GM12878 (cell line): ENCODE results near the gene CCDC9B. TPM values are rescaled to one million over a fixed set of nuclear protein-coding genes. Genes with fewer than 3 reads are reported as not detected.

Experiments
- ATAC-seq: fragments of 200-7000 bp; cut with Tn5 transposase; 3 replicates; pipeline ENCODE4 v1.9.1; 2020; ENCODE audit warnings: mild to moderate bottlenecking, moderate library complexity
- BruUV-seq: library from RNA; stranded (reverse); fragments of 400-500 nt; replicated peaks from 2 replicates; lab custom pipeline; 2021; lab: Mats Ljungman, UMichigan
- CTCF ChIA-PET: fragments of 300-600 bp; sonication (Branson Sonifier 250); formaldehyde crosslinking; extraction: SDS; loops from one replicate; lab custom pipeline; 2021; ENCODE audit warnings: inconsistent platforms; lab: Yijun Ruan, JAX
- POLR2A ChIA-PET: fragments of 350-600 bp; formaldehyde crosslinking; extraction: SDS; loops from one replicate; lab custom pipeline; 2021; ENCODE audit warnings: inconsistent platforms; lab: Charles Lee
- RAD21 ChIA-PET: fragments of 300-600 bp; sonication (Branson Sonifier 250); formaldehyde crosslinking; loops from one replicate; lab custom pipeline; 2023; ENCODE audit warnings: antibody characterized with exemption; ENCODE audit not compliant: unreplicated experiment; lab: Charles Lee
- SMC1A ChIA-PET: fragments of 300-600 bp; sonication (Branson Sonifier 250); formaldehyde crosslinking; loops from one replicate; lab custom pipeline; 2023; ENCODE audit not compliant: unreplicated experiment, uncharacterized antibody; lab: Charles Lee
- DNase-seq: peaks from one replicate; pipeline ENCODE4 v3.0.0-alpha.2; 2011; ENCODE audit warnings: low read depth, low spot score
- FAIRE-seq: peaks from 3 replicates; lab custom pipeline; 2011; peaks lifted over from hg19 to GRCh38; lab: Jason Lieb, UNC
- H2AFZ ChIP-seq: 2 replicates; pipeline ENCODE4 v1.6.0; 2011; ENCODE audit warnings: low read depth, low read length, control low read depth; ENCODE audit not compliant: control insufficient read depth
- H3K27ac ChIP-seq: 2 replicates; pipeline ENCODE4 v1.5.1; 2011; ENCODE audit warnings: control low read depth; ENCODE audit not compliant: control insufficient read depth, insufficient read depth
- H3K27me3 ChIP-seq, 2 experiments: replicated peaks in 1 of 2; 2 replicates each; pipeline versions ENCODE4 v1.6.0 to v1.6.1; 2011; ENCODE audit warnings: low read length in 1 of 2; ENCODE audit not compliant: control insufficient read depth in 2 of 2, insufficient read depth in 2 of 2
- H3K36me3 ChIP-seq, 2 experiments: 2 replicates each; pipeline ENCODE4 v1.5.1; 2011; ENCODE audit warnings: low read length in 1 of 2; ENCODE audit not compliant: control insufficient read depth in 2 of 2, insufficient read depth in 2 of 2
- H3K4me1 ChIP-seq: 2 replicates; pipeline ENCODE4 v1.6.1; 2011; ENCODE audit warnings: mild to moderate bottlenecking, low read length, moderate library complexity, mixed read lengths; ENCODE audit not compliant: control insufficient read depth, insufficient read depth
- H3K4me2 ChIP-seq: 2 replicates; pipeline ENCODE4 v1.6.0; 2011; ENCODE audit warnings: control low read depth; ENCODE audit not compliant: control insufficient read depth, insufficient read depth
- H3K4me3 ChIP-seq: fragments of 200-600 bp; sonication (generic); 2 replicates; pipeline ENCODE4 v1.5.1; 2016
- H3K79me2 ChIP-seq: 2 replicates; pipeline ENCODE4 v1.6.0; 2011; ENCODE audit warnings: low read length; ENCODE audit not compliant: control insufficient read depth, insufficient read depth
- H3K9ac ChIP-seq: 2 replicates; pipeline ENCODE4 v1.8.0; 2011; ENCODE audit warnings: low read length, control low read depth, mixed read lengths; ENCODE audit not compliant: control insufficient read depth, insufficient read depth
- H3K9me3 ChIP-seq: replicated peaks from 3 replicates; pipeline ENCODE4 v1.5.1; 2011; ENCODE audit warnings: mild to moderate bottlenecking, low read length; ENCODE audit not compliant: control insufficient read depth, insufficient read depth
- H4K20me1 ChIP-seq: 2 replicates; pipeline ENCODE4 v1.6.0; 2011; ENCODE audit not compliant: control insufficient read depth, insufficient read depth
- JUNB ChIP-seq: IDR thresholded peaks from 2 replicates; pipeline ENCODE4 v1.6.1; 2016; ENCODE audit warnings: antibody characterized with exemption, mild to moderate bottlenecking
- JUND ChIP-seq: IDR thresholded peaks from 2 replicates; pipeline ENCODE4 v1.6.1; 2012; ENCODE audit warnings: low read depth, mild to moderate bottlenecking, low read length, improper control_type of control experiment, moderate library complexity
- NFYB ChIP-seq: IDR thresholded peaks from 2 replicates; pipeline ENCODE4 v1.6.1; 2011; ENCODE audit warnings: low read depth, mild to moderate bottlenecking, low read length, improper control_type of control experiment, moderate library complexity; ENCODE audit not compliant: insufficient read depth
- NRF1 ChIP-seq: conservative IDR thresholded peaks from 2 replicates; pipeline ENCODE4 v1.6.1; 2011; ENCODE audit warnings: mild to moderate bottlenecking, low read depth, low read length, improper control_type of control experiment
- PML ChIP-seq: IDR thresholded peaks from 2 replicates; pipeline ENCODE4 v1.6.1; 2012; ENCODE audit warnings: low read length, inconsistent platforms
- WGBS: methylation state at CpG from one replicate; pipeline ENCODE4 v1.1.6; 2016; ENCODE audit warnings: low lambda C conversion rate; ENCODE audit not compliant: insufficient replicate concordance, insufficient coverage; ENCODE audit errors: missing lambda C conversion rate; 5-methylcytosine and 5-hydroxymethylcytosine counted together
- in situ Hi-C: fragments of 300-500 bp; cut with MboI; formaldehyde crosslinking; loops from 9 replicates; pipeline ENCODE4 v1.14.3; 2018; ENCODE audit warnings: mixed read lengths
- intact Hi-C: fragments of 100-400 bp; cut with micrococcal nuclease; formaldehyde crosslinking; loops from one replicate; pipeline ENCODE4 v1.14.2; 2022; ENCODE audit not compliant: unreplicated experiment
- polyA plus RNA-seq, 11 experiments: library from polyadenylated mRNA; depleted of rRNA in 4 of 11; unstranded in 6 of 11; stranded (reverse) in 5 of 11; fragments of >200 nt; fragmentation: Nextera tagmentation in 4 of 11; fragmentation: Illumina TruSeq in 1 of 11; extraction: Ambion mirVana in 4 of 11; extraction: Trizol in 1 of 11; gene quantifications; 1 replicate in 1 of 11; 2 replicates in 10 of 11; pipeline versions ENCODE4 v1.2.1 to v1.2.3, GENCODE V29; 2011 to 2016; ENCODE audit warnings: inconsistent platforms in 2 of 11, missing spikeins in 2 of 11, low read depth in 1 of 11
- total RNA-seq, 4 experiments: library from RNA; depleted of rRNA in 3 of 4; stranded (reverse); fragments of >200 nt in 3 of 4; fragmentation: Illumina TruSeq in 1 of 4; extraction: Trizol in 1 of 4; gene quantifications; 2 replicates each; pipeline versions ENCODE4 v1.2.1 to v1.2.3, GENCODE V29; 2013 to 2021
- TF ChIP-seq, protein P1 (sequence below): fragments of 450-650 bp; IDR thresholded peaks from 2 replicates; pipeline ENCODE4 v1.6.1; 2017; ENCODE audit warnings: mild to moderate bottlenecking, low read depth, inconsistent platforms; ENCODE audit not compliant: poor library complexity, severe bottlenecking
- TF ChIP-seq, protein P2 (sequence below): IDR thresholded peaks from 2 replicates; pipeline ENCODE4 v1.6.1; 2012; ENCODE audit warnings: mild to moderate bottlenecking, low read depth, low read length

The CCDC9B gene
- total and polyA plus RNA-seq, 10 of the 15 experiments (the other 5 are each of a cell fraction or from before 2014, with no cell fraction given) = 0.01 to 0.08 (median 0.03) TPM; not detected in 6

DNA sequence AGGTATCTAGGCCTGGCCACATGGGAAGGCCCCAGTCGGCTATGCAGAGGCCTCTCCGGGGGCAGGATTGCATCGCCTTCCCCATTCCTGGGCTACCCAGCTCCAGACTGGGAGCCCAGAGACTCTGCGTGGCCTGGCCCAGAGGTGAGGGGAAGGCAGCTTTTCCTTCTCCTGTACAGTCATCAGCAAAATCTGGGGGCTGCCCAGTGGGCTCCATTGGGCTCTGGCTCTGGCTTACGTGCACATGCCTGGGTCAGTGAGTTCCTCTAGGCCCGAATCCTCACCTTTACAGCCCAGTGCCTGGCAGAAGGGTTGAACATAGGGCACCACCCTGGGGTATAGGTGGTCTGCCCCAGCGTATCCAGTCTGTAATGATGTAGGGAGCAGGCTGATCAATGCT, 53.9 kb downstream of the CCDC9B start:
- no peak for ATAC-seq
- Histone ChIP-seq H3K36me3 (no peaks in the 10 kb centered on the region), H3K79me2 (no peaks in the 10 kb centered on the region), H3K27ac (no peak overlapping the region), H3K4me2 (no peak overlapping the region), H3K9ac (no peak overlapping the region), H4K20me1 (no peaks in the 10 kb centered on the region), H3K9me3 (no peaks in the 10 kb centered on the region; the same call in 2 of the 3 replicates), H3K4me3 (no peak overlapping the region), H2AFZ (no peak overlapping the region), H3K4me1 (peaks cover 5% of the 10 kb centered on the region; the same call in 1 of the 2 replicates), H3K27me3 (peaks cover 3 to 9% of the 10 kb centered on the region in 2 experiments; a peak in 3 of 4 replicates)
- no peak for FAIRE-seq
- RAD21 ChIA-PET = no interaction called here
- WGBS = 32% methylated on average over 7 of the region's 7 CpGs
- DNase-seq = no peak
- CTCF ChIA-PET = no interaction called here
- BruUV-seq = no TSS peak
- SMC1A ChIA-PET = interaction anchor here (1.2 kb wide), 1 partner anchor 8 kb away, joined by 3 read pairs; no protein-coding TSS in a partner anchor
- in situ Hi-C loops = no loop called here
- intact Hi-C loops = no loop called here
- POLR2A ChIA-PET = no interaction called here
- TF ChIP-seq JUNB (no peak), JUND (no peak), NRF1 (no peak)

DNA sequence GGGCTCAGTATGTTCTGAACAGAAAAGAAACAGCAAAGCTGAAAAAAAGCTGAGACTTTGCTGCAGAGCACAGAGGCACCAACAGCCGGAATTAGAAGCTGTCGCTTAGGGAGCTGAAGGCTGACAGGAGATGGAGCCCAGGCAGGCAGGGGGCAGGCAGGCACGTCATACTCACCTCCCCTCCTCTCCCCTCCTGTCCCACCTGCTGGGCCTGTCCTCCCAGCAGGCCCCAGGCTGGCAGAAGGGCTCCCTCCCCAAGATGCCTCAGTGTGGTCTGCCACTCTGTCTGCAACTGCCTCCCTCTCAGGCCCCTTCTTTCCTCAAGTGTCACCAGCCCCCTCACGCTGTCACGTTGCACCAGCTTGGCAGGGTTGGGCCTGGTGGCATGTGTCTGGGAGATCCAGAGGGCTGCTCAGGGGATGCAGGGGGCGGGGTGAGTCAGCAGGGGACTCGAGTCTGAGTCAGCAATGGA, 54.6 kb downstream of the CCDC9B start:
- no peak overlapping the region for H3K9ac ChIP-seq
- ChIA-PET SMC1A (no interaction called here), POLR2A (no interaction called here), CTCF (interaction anchor here (0.6 to 1.8 kb wide), 5 partner anchors 11 to 134 kb away, joined by 3 to 9 read pairs (median 3); no protein-coding TSS in a partner anchor), RAD21 (interaction anchor here (1.0 kb wide), 1 partner anchor 26 kb away, joined by 3 read pairs; no protein-coding TSS in a partner anchor)
- ATAC-seq (no peak), DNase-seq (no peak), FAIRE-seq (no peak)
- peaks cover 3 to 10% of the 10 kb centered on the region in 2 experiments; a peak in 3 of 4 replicates for H3K27me3 ChIP-seq
- WGBS = 40% methylated on average over 6 of the region's 7 CpGs
- H3K9me3 ChIP-seq = no peaks in the 10 kb centered on the region; the same call in 2 of the 3 replicates
- no peaks in the 10 kb centered on the region for H3K79me2 ChIP-seq
- H3K4me1 ChIP-seq = peaks cover 5% of the 10 kb centered on the region; the same call in 1 of the 2 replicates
- no peak overlapping the region for H2AFZ ChIP-seq
- intact Hi-C loops = no loop called here
- H3K4me2 ChIP-seq = no peak overlapping the region
- no TSS peak for BruUV-seq
- H3K27ac ChIP-seq = no peak overlapping the region
- H4K20me1 ChIP-seq = no peaks in the 10 kb centered on the region; the same call in 1 of the 2 replicates
- in situ Hi-C loops = no loop called here
- H3K4me3 ChIP-seq = no peak overlapping the region
- no peaks in the 10 kb centered on the region for H3K36me3 ChIP-seq
- no peak for TF ChIP-seq NFYB
- no peak for TF ChIP-seq PML
- TF ChIP-seq, protein P1, sequence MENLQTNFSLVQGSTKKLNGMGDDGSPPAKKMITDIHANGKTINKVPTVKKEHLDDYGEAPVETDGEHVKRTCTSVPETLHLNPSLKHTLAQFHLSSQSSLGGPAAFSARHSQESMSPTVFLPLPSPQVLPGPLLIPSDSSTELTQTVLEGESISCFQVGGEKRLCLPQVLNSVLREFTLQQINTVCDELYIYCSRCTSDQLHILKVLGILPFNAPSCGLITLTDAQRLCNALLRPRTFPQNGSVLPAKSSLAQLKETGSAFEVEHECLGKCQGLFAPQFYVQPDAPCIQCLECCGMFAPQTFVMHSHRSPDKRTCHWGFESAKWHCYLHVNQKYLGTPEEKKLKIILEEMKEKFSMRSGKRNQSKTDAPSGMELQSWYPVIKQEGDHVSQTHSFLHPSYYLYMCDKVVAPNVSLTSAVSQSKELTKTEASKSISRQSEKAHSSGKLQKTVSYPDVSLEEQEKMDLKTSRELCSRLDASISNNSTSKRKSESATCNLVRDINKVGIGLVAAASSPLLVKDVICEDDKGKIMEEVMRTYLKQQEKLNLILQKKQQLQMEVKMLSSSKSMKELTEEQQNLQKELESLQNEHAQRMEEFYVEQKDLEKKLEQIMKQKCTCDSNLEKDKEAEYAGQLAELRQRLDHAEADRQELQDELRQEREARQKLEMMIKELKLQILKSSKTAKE = no peak
- TF ChIP-seq, protein P2, sequence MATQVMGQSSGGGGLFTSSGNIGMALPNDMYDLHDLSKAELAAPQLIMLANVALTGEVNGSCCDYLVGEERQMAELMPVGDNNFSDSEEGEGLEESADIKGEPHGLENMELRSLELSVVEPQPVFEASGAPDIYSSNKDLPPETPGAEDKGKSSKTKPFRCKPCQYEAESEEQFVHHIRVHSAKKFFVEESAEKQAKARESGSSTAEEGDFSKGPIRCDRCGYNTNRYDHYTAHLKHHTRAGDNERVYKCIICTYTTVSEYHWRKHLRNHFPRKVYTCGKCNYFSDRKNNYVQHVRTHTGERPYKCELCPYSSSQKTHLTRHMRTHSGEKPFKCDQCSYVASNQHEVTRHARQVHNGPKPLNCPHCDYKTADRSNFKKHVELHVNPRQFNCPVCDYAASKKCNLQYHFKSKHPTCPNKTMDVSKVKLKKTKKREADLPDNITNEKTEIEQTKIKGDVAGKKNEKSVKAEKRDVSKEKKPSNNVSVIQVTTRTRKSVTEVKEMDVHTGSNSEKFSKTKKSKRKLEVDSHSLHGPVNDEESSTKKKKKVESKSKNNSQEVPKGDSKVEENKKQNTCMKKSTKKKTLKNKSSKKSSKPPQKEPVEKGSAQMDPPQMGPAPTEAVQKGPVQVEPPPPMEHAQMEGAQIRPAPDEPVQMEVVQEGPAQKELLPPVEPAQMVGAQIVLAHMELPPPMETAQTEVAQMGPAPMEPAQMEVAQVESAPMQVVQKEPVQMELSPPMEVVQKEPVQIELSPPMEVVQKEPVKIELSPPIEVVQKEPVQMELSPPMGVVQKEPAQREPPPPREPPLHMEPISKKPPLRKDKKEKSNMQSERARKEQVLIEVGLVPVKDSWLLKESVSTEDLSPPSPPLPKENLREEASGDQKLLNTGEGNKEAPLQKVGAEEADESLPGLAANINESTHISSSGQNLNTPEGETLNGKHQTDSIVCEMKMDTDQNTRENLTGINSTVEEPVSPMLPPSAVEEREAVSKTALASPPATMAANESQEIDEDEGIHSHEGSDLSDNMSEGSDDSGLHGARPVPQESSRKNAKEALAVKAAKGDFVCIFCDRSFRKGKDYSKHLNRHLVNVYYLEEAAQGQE = no peak
